ENCODE results near the gene HECTD4. TPM values are rescaled to one million over a fixed set of nuclear protein-coding genes. Genes with fewer than 3 reads are reported as not detected.

Gene HECTD4
- total RNA-seq, 1 experiment from 2014 or later, result 51.3 TPM

DNA sequence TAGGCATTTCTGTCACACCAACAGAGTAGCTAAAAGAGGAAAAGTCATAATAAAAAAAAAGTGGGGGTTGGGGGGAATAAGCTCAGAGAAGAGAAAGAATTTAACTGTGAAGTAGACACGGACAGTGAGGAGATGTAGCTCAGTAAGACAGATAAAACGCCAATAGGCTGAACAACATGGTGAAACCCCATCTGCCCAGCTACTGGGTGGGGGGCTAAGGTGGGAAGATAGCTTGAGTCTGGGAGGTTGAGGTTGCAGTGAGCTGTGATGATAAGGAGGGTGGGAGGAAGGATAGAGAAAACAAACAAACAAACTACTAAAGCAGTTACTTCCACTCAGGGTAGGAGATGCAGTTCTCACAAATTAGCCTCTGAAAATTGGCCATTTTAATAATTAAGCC, 25.0 kb downstream of the HECTD4 start:
- ChIA-PET CTCF (no interaction called here), POLR2A (no interaction called here)
- BruUV-seq (replicated peaks), result no TSS peak
- TF ChIP-seq TCF7L2 (IDR thresholded peaks at IDR 0.05; ENCODE audit: low read depth, low read length), result no peak
- TF ChIP-seq, protein P1, sequence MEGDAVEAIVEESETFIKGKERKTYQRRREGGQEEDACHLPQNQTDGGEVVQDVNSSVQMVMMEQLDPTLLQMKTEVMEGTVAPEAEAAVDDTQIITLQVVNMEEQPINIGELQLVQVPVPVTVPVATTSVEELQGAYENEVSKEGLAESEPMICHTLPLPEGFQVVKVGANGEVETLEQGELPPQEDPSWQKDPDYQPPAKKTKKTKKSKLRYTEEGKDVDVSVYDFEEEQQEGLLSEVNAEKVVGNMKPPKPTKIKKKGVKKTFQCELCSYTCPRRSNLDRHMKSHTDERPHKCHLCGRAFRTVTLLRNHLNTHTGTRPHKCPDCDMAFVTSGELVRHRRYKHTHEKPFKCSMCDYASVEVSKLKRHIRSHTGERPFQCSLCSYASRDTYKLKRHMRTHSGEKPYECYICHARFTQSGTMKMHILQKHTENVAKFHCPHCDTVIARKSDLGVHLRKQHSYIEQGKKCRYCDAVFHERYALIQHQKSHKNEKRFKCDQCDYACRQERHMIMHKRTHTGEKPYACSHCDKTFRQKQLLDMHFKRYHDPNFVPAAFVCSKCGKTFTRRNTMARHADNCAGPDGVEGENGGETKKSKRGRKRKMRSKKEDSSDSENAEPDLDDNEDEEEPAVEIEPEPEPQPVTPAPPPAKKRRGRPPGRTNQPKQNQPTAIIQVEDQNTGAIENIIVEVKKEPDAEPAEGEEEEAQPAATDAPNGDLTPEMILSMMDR (IDR thresholded peaks at IDR 0.05), result no peak
- no peak for TF ChIP-seq POLR2AphosphoS5 (IDR thresholded peaks at IDR 0.05; ENCODE audit: low read depth, low read length)
- TF ChIP-seq, protein P2, sequence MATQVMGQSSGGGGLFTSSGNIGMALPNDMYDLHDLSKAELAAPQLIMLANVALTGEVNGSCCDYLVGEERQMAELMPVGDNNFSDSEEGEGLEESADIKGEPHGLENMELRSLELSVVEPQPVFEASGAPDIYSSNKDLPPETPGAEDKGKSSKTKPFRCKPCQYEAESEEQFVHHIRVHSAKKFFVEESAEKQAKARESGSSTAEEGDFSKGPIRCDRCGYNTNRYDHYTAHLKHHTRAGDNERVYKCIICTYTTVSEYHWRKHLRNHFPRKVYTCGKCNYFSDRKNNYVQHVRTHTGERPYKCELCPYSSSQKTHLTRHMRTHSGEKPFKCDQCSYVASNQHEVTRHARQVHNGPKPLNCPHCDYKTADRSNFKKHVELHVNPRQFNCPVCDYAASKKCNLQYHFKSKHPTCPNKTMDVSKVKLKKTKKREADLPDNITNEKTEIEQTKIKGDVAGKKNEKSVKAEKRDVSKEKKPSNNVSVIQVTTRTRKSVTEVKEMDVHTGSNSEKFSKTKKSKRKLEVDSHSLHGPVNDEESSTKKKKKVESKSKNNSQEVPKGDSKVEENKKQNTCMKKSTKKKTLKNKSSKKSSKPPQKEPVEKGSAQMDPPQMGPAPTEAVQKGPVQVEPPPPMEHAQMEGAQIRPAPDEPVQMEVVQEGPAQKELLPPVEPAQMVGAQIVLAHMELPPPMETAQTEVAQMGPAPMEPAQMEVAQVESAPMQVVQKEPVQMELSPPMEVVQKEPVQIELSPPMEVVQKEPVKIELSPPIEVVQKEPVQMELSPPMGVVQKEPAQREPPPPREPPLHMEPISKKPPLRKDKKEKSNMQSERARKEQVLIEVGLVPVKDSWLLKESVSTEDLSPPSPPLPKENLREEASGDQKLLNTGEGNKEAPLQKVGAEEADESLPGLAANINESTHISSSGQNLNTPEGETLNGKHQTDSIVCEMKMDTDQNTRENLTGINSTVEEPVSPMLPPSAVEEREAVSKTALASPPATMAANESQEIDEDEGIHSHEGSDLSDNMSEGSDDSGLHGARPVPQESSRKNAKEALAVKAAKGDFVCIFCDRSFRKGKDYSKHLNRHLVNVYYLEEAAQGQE (IDR thresholded peaks at IDR 0.05; ENCODE audit: insufficient read depth in 1 of 2, low read depth in 2 of 2, low read length in 1 of 2), result no peak
- TF ChIP-seq SIN3A (IDR thresholded peaks at IDR 0.05; ENCODE audit: borderline replicate concordance, insufficient read depth, low read depth, low read length), result no peak
- intact Hi-C loops (cut with micrococcal nuclease; ENCODE audit: unreplicated experiment) (no loop called here), in situ Hi-C loops (cut with HindIII; ENCODE audit: low pct_unique_long_range_greater_than_20kb, low sequenced_read_pairs) (no loop called here)
- H3K27ac ChIP-seq (ENCODE audit: low read length), result no peak overlapping the region
- no peaks in the 10 kb centered on the region for H3K4me1 ChIP-seq (ENCODE audit: control insufficient read depth, insufficient read depth, low read length)
- H3K36me3 ChIP-seq (ENCODE audit: control insufficient read depth, insufficient read depth, low read length), result no peaks in the 10 kb centered on the region
- H3K9me3 ChIP-seq (ENCODE audit: control insufficient read depth, insufficient read depth, low read depth, low read length), result no peaks in the 10 kb centered on the region
- no peak for DNase-seq (ENCODE audit: low read depth, low spot score)
- H3K4me3 ChIP-seq (ENCODE audit: low read depth in 2 of 2, low read length in 2 of 2), result no peak overlapping the region
- H3K27me3 ChIP-seq (ENCODE audit: control insufficient read depth, insufficient read depth, low read length), result no peaks in the 10 kb centered on the region
- ATAC-seq, result no peak

DNA sequence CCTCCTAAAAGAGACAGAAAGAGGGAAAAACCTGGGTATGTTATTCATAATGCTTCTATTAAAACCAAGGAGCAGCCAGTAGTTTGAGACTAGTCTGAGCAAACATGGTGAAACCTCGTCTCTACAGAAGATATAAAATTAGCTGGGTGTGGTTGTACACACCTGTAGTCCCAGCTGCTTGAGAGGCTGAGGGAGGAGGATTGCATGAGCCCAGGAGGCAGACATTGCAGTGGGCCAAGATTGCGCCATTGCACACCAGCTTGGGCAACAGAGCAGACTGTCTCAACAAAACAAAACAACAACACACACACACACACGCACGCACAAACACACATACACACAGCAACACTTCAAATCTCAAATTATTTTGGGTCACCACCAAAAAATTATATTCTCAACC, 27.8 kb downstream of the HECTD4 start:
- Histone ChIP-seq H3K4me1 (ENCODE audit: control insufficient read depth, insufficient read depth, low read length) (no peaks in the 10 kb centered on the region), H3K9me3 (ENCODE audit: control insufficient read depth, insufficient read depth, low read depth, low read length) (no peaks in the 10 kb centered on the region), H3K27ac (ENCODE audit: low read length) (no peak overlapping the region), H3K27me3 (ENCODE audit: control insufficient read depth, insufficient read depth, low read length) (no peaks in the 10 kb centered on the region), H3K36me3 (ENCODE audit: control insufficient read depth, insufficient read depth, low read length) (no peaks in the 10 kb centered on the region), H3K4me3 (ENCODE audit: low read depth in 2 of 2, low read length in 2 of 2) (no peak overlapping the region)
- POLR2A ChIA-PET, result no interaction called here
- CTCF ChIA-PET, result no interaction called here
- in situ Hi-C loops (cut with HindIII; ENCODE audit: low pct_unique_long_range_greater_than_20kb, low sequenced_read_pairs), result no loop called here
- BruUV-seq (replicated peaks), result no TSS peak
- ATAC-seq (no peak), DNase-seq (ENCODE audit: low read depth, low spot score) (no peak)
- intact Hi-C loops (cut with micrococcal nuclease; ENCODE audit: unreplicated experiment), result no loop called here
- TF ChIP-seq, protein P1 (IDR thresholded peaks at IDR 0.05), result no peak
- TF ChIP-seq, protein P2 (IDR thresholded peaks at IDR 0.05; ENCODE audit: insufficient read depth in 1 of 2, low read depth in 2 of 2, low read length in 1 of 2), result no peak
- no peak for TF ChIP-seq SIN3A (IDR thresholded peaks at IDR 0.05; ENCODE audit: borderline replicate concordance, insufficient read depth, low read depth, low read length)
- TF ChIP-seq TCF7L2 (IDR thresholded peaks at IDR 0.05; ENCODE audit: low read depth, low read length), result no peak
- no peak for TF ChIP-seq POLR2AphosphoS5 (IDR thresholded peaks at IDR 0.05; ENCODE audit: low read depth, low read length)

Data from Panc1 (cell line).